AG04450 (cell line): ENCODE results near the gene XPO4. TPM values are rescaled to one million over a fixed set of nuclear protein-coding genes. Genes with fewer than 3 reads are reported as not detected.
A peak's percentile ranks its signal among the peaks of the same experiment; 100 is the strongest.

Experiments
- CTCF ChIA-PET: fragments of 300-600, 350-600 bp; formaldehyde crosslinking; extraction: SDS; loops from one replicate; lab custom pipeline; 2022; ENCODE audit warnings: antibody characterized with exemption, inconsistent platforms; lab: Charles Lee
- POLR2A ChIA-PET: fragments of 350-600 bp; formaldehyde crosslinking; extraction: SDS; loops from one replicate; lab custom pipeline; 2021; ENCODE audit warnings: antibody characterized with exemption, inconsistent platforms; lab: Yijun Ruan, JAX
- DNase-seq: peaks from one replicate; pipeline ENCODE4 v3.0.0-alpha.2; 2011; ENCODE audit warnings: low read depth, low spot score
- H3K27ac ChIP-seq: one replicate; pipeline ENCODE4 v1.5.1; 2012; ENCODE audit warnings: low read depth, low read length, control low read depth
- H3K27me3 ChIP-seq: one replicate; pipeline ENCODE4 v1.6.0; 2012; ENCODE audit warnings: low read length; ENCODE audit not compliant: control insufficient read depth, insufficient read depth
- H3K4me3 ChIP-seq: 2 replicates; pipeline ENCODE4 v1.5.1; 2011; ENCODE audit warnings: mild to moderate bottlenecking, low read depth, low read length, control low read depth
- H3K9me3 ChIP-seq: 2 replicates; pipeline ENCODE4 v1.5.1; 2012; ENCODE audit warnings: low read length; ENCODE audit not compliant: control insufficient read depth, insufficient read depth
- polyA plus RNA-seq: library from polyadenylated mRNA; depleted of rRNA; stranded (reverse); fragments of >200 nt; gene quantifications from 2 replicates; pipeline ENCODE4 v1.2.3, GENCODE V29; 2011
- TF ChIP-seq, protein P1 (sequence below): IDR thresholded peaks from 2 replicates; pipeline ENCODE4 v1.5.1; 2011; ENCODE audit warnings: low read depth, low read length, control low read depth, inconsistent platforms

The XPO4 gene
- polyA plus RNA-seq, 1 experiment = 14.4 TPM

DNA sequence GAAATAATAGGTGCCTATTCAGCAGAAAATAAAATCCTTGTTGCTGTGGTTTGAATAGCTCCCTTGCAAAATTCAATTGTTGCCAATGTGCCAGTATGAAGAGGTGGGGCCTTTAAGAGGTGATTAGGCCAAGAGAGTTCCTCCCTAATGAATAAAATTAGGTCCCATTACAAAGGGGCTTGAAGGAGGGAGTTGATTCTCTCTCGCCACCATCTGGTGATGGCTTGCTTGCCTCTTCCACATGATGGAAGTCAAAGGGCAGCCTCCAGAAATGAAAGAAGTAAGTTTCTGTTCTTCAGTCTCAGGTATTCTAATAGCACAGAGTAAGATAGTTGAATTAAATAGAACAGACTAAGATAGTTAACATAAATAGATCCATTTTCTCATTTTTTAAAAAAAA lies 125.8 kb downstream of the XPO4 start:
- H3K27me3 ChIP-seq = no peaks in the 10 kb centered on the region
- CTCF ChIA-PET = interaction anchor here (1.1 kb wide), 1 partner anchor 52 kb away, joined by 3 read pairs; no protein-coding TSS in a partner anchor
- DNase-seq = no peak
- no peaks in the 10 kb centered on the region; the same call in 1 of the 2 replicates for H3K9me3 ChIP-seq
- H3K27ac ChIP-seq = no peak overlapping the region
- TF ChIP-seq, protein P1, sequence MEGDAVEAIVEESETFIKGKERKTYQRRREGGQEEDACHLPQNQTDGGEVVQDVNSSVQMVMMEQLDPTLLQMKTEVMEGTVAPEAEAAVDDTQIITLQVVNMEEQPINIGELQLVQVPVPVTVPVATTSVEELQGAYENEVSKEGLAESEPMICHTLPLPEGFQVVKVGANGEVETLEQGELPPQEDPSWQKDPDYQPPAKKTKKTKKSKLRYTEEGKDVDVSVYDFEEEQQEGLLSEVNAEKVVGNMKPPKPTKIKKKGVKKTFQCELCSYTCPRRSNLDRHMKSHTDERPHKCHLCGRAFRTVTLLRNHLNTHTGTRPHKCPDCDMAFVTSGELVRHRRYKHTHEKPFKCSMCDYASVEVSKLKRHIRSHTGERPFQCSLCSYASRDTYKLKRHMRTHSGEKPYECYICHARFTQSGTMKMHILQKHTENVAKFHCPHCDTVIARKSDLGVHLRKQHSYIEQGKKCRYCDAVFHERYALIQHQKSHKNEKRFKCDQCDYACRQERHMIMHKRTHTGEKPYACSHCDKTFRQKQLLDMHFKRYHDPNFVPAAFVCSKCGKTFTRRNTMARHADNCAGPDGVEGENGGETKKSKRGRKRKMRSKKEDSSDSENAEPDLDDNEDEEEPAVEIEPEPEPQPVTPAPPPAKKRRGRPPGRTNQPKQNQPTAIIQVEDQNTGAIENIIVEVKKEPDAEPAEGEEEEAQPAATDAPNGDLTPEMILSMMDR = no peak
- POLR2A ChIA-PET = no interaction called here
- no peak overlapping the region for H3K4me3 ChIP-seq

DNA sequence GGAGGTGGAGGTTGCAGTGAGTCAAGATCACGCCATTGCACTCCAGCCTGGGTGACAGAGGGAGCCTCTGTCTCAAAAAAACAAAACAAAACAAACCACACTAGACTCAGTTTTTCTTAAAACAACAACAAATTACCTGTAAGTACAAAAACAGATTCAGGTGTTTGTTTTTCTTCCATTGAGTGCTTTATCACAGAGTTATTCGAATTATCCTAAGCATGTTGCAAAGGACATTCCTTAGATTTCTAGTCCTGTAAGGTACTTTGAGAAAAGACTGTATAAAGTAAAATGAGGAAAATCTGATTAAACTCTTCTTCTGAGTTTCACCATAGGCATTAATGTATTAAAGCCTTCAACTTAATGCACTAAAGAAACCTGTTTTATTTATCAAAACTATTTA lies 126.6 kb downstream of the XPO4 start:
- H3K9me3 ChIP-seq = no peaks in the 10 kb centered on the region; the same call in 1 of the 2 replicates
- no peak overlapping the region for H3K4me3 ChIP-seq
- POLR2A ChIA-PET = no interaction called here
- CTCF ChIA-PET = no interaction called here
- H3K27ac ChIP-seq = no peak overlapping the region
- no peak for DNase-seq
- TF ChIP-seq, protein P1 = no peak
- no peaks in the 10 kb centered on the region for H3K27me3 ChIP-seq

DNA sequence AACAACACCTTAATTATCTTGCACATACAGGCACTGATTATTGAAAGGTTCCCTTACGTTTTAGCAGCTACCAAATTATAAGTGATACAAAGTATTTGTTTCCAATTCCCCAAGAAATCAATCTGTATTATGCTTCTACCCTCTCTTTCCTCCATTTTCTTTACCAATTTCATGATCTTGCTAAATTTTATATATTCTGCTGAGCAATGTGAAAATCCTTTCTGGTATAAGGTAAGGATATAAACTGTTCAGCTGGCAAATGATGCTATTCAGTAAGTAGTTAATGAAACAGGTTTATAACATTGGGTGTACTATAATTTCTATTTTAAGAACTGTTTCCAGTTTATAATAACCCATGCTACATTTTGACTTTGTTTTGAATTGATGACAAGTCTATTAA lies 127.8 kb downstream of the XPO4 start:
- ChIA-PET CTCF (interaction anchor here (1.2 kb wide), 1 partner anchor 54 kb away, joined by 3 read pairs; no protein-coding TSS in a partner anchor), POLR2A (no interaction called here)
- H3K27ac ChIP-seq = no peak overlapping the region
- no peak overlapping the region for H3K4me3 ChIP-seq
- TF ChIP-seq, protein P1 = no peak
- H3K27me3 ChIP-seq = no peaks in the 10 kb centered on the region
- DNase-seq = no peak
- H3K9me3 ChIP-seq = no peaks in the 10 kb centered on the region; the same call in 1 of the 2 replicates

DNA sequence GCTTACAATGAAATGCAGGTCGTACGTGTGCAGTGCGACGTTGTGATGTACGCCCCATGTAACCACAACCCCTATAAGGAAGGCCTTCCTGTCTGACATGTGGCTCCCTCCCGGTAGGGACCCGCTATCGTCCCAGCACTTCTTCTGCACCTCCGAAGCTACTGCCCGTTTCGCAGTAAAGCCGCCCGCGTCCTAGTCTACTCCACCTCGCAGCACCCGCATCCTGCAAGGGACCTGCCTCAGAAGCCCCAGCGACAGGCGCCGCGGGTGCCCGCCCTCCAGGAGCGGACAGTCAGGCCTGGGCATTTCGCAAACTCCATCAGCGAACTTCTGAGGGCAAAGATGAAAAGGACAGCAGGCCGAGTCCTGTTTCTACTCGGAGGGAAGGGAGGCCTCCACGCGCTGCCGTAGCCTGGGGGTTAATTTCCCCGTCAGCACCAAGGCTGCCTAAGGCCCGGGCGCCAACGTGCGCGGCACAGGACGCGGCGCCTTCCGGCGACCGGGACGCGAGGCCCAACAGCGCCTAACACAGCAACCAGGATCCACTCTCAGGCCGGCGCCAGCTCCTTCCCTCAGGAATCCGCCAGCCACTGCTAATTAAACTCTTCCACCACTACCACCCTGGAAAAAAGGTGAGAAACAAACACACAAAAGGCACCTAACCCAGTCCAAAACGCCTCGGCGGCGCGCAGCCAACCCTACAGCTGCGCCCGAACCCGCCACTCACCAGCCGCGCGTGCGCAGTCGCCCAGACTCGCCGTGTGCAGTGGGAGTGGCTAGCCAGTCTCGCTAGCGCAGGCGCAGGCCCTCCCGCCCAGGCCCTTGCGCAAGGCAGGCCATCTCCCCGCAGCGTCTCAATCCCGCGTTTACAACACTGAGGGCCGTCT lies 129.1 kb downstream of the XPO4 start, which contains the start of gene EEF1AKMT1:
Gene EEF1AKMT1, minus strand, starts transcription at position 768 of the 887 bp plus-strand sequence. CDS start 16,363 bp downstream, outside the sequence.
- POLR2A ChIA-PET = interaction anchor here (0.6 to 1.5 kb wide), 3 partner anchors 8 to 54 kb away, joined by 3 to 4 read pairs (median 4); no protein-coding TSS in a partner anchor
- no peaks in the 10 kb centered on the region for H3K27me3 ChIP-seq
- H3K4me3 ChIP-seq = peak within 1 kb of the TSS; percentile 68
- peak within 1 kb of the TSS; percentile 79 for H3K27ac ChIP-seq
- TF ChIP-seq, protein P1 = no peak
- DNase-seq = peak; percentile 85
- no peaks in the 10 kb centered on the region; the same call in none of the 2 replicates for H3K9me3 ChIP-seq
- CTCF ChIA-PET = interaction anchor here (1.3 kb wide), 1 partner anchor 69 kb away, joined by 4 read pairs; the partner anchor contains the start of gene IL17D
